Colonic mucosa (tissue), 4 donors: ENCODE results near the gene INVS. TPM values are rescaled to one million over a fixed set of nuclear protein-coding genes. Genes with fewer than 3 reads are reported as not detected.
"Not testable (repeated sequence)": the region's sequence is repeated elsewhere in the genome, so short reads cannot be mapped to it uniquely, and the experiment has no call there.

Experiments used
- DNase-seq: peaks from one replicate; pipeline ENCODE4 v3.0.0-alpha.2; 2020
- H3K27ac ChIP-seq: fragments of 200-600 bp; one replicate; pipeline ENCODE4 v1.8.0; 2021
- H3K27me3 ChIP-seq: fragments of 200-600 bp; one replicate; pipeline ENCODE4 v1.8.0; 2021
- H3K36me3 ChIP-seq: fragments of 200-600 bp; one replicate; pipeline ENCODE4 v1.8.0; 2021
- H3K4me1 ChIP-seq: fragments of 200-600 bp; one replicate; pipeline ENCODE4 v1.8.0; 2021; ENCODE audit warnings: mild to moderate bottlenecking
- H3K4me3 ChIP-seq: fragments of 200-600 bp; one replicate; pipeline ENCODE4 v1.8.0; 2021
- H3K9ac ChIP-seq, 2 donors: one replicate each; pipeline ENCODE4 v1.7.0; 2013; ENCODE audit warnings: control low read depth in 2 of 2, low read depth in 2 of 2, low read length in 2 of 2
- H3K9me3 ChIP-seq: fragments of 200-600 bp; one replicate; pipeline ENCODE4 v1.8.0; 2021
- CTCF ChIP-seq: fragments of 200-600 bp; IDR thresholded peaks from one replicate; pipeline ENCODE4 v1.8.0; 2022; ENCODE audit warnings: antibody characterized with exemption, mild to moderate bottlenecking
- intact Hi-C: fragments of 100-400 bp; cut with DNase I; formaldehyde crosslinking; loops from one replicate; pipeline ENCODE4 v1.14.1; 2022
- total RNA-seq, 2 donors: library from RNA; stranded (reverse); fragmentation: NEBNext Ultra II Directional in 1 of 2; extraction: Animal tissue kit (Norgen Biotek cat#: 25700) in 1 of 2; gene quantifications; one replicate each; pipeline ENCODE4 v1.2.1, GENCODE V29; 2021
- donor health status: healthy.
- donor health status: DM: no; HTN: no; CAD: no.
- donor health status: DM: no; HTN: no; CAD: no.

INVS gene
- total RNA-seq, 2 donors from 2014 or later, result 12.1 to 16.0 TPM

- Histone ChIP-seq H3K27ac (no peak overlapping the region), H3K9me3 (no peaks in the 10 kb centered on the region), H3K4me3 (no peak overlapping the region), H3K4me1 (no peaks in the 10 kb centered on the region), H3K27me3 (no peaks in the 10 kb centered on the region), H3K9ac (no peak overlapping the region), H3K36me3 (no peaks in the 10 kb centered on the region)
- no peak for TF ChIP-seq CTCF
- DNase-seq, result no peak
- intact Hi-C loops, result loop anchor here (5.0 to 10.0 kb wide), 3 partner anchors 291 to 1153 kb away; no protein-coding TSS in a partner anchor
Measured at GRCh38 chr9:100315561-100315960, 216.5 kb downstream of the INVS start.

- Histone ChIP-seq H3K27ac (no peak overlapping the region), H3K9me3 (no peaks in the 10 kb centered on the region), H3K4me1 (no peaks in the 10 kb centered on the region), H3K27me3 (no peaks in the 10 kb centered on the region), H3K36me3 (no peaks in the 10 kb centered on the region), H3K4me3 (no peak overlapping the region), H3K9ac (no peak overlapping the region)
- no peak for TF ChIP-seq CTCF
- no peak for DNase-seq
- intact Hi-C loops, result loop anchor here (5.0 to 10.0 kb wide), 3 partner anchors 293 to 1155 kb away; no protein-coding TSS in a partner anchor
Measured at GRCh38 chr9:100317706-100318105, 218.7 kb downstream of the INVS start.

GRCh38 chr9:100322954-100323536 is 224.0 kb downstream of the INVS start:
- no peak overlapping the region for H3K4me3 ChIP-seq
- H3K9me3 ChIP-seq, result no peaks in the 10 kb centered on the region
- TF ChIP-seq CTCF, result peak; percentile 50
- DNase-seq, result no peak
- no peak overlapping the region for H3K27ac ChIP-seq
- no peaks in the 10 kb centered on the region for H3K4me1 ChIP-seq
- H3K36me3 ChIP-seq, result peaks cover 3% of the 10 kb centered on the region
- H3K9ac ChIP-seq, result no peak overlapping the region
- intact Hi-C loops, result no loop called here
- no peaks in the 10 kb centered on the region for H3K27me3 ChIP-seq

- Histone ChIP-seq H3K27ac (no peak overlapping the region), H3K4me1 (no peaks in the 10 kb centered on the region), H3K9ac (no peak overlapping the region), H3K9me3 (no peaks in the 10 kb centered on the region), H3K4me3 (no peak overlapping the region), H3K27me3 (no peaks in the 10 kb centered on the region), H3K36me3 (peaks cover 3% of the 10 kb centered on the region)
- intact Hi-C loops, result no loop called here
- no peak for DNase-seq
- TF ChIP-seq CTCF, result peak; percentile 38
Measured at GRCh38 chr9:100324594-100325200, 225.7 kb downstream of the INVS start.

- intact Hi-C loops, H3K9me3 ChIP-seq, H3K4me3 ChIP-seq, DNase-seq, H3K9ac ChIP-seq, H3K27ac ChIP-seq, H3K4me1 ChIP-seq, H3K36me3 ChIP-seq, H3K27me3 ChIP-seq: not testable (repeated sequence)
Measured at GRCh38 chr9:100338736-100339135, 239.7 kb downstream of the INVS start.

GRCh38 chr9:100340224-100340623 is 241.2 kb downstream of the INVS start:
- Histone ChIP-seq H3K9me3 (no peaks in the 10 kb centered on the region), H3K4me3 (no peak overlapping the region), H3K9ac (no peak overlapping the region), H3K27me3 (no peaks in the 10 kb centered on the region), H3K4me1 (no peaks in the 10 kb centered on the region), H3K27ac (no peak overlapping the region), H3K36me3 (no peaks in the 10 kb centered on the region)
- intact Hi-C loops, result loop anchor here (10.0 kb wide), 1 partner anchor 65 kb away; no protein-coding TSS in a partner anchor
- no peak for TF ChIP-seq CTCF
- no peak for DNase-seq
